GM18867 (cell line): ENCODE results near the gene HNRNPH2.

ENCODE experiments used
- ATAC-seq: cut with Tn5 transposase; IDR thresholded peaks from one replicate; pipeline ENCODE4 v1.9.1; 2021; ENCODE audit warnings: mild to moderate bottlenecking, moderate library complexity; ENCODE audit not compliant: unreplicated experiment

Gene HNRNPH2

GRCh38 chrX:101452056-101452455 lies 44.0 kb downstream of the HNRNPH2 start:
- ATAC-seq: no peak

- ATAC-seq: no peak
Measured at GRCh38 chrX:101460669-101461068, 52.6 kb downstream of the HNRNPH2 start.

- ATAC-seq: no peak
Measured at GRCh38 chrX:101462892-101463291, 54.9 kb downstream of the HNRNPH2 start.
